Spinal cord (tissue), 10 donors: ENCODE data around the gene POM121L12. TPM values are rescaled to one million over a fixed set of nuclear protein-coding genes. Genes with fewer than 3 reads are reported as not detected.

ENCODE experiments used
- DNase-seq, 6 donors: peaks; one replicate each; pipeline versions ENCODE4 v3.0.0 to v3.0.0-alpha.2; 2013 to 2015; ENCODE audit warnings: low spot score in 6 of 6, low read depth in 4 of 6
- H3K27ac ChIP-seq: one replicate; pipeline ENCODE4 v1.5.1; 2013; ENCODE audit warnings: low read depth, low read length, control low read depth
- H3K27me3 ChIP-seq: one replicate; pipeline ENCODE4 v1.6.1; 2013; ENCODE audit warnings: low read length; ENCODE audit not compliant: control insufficient read depth, insufficient read depth
- H3K36me3 ChIP-seq: one replicate; pipeline ENCODE4 v1.6.1; 2013; ENCODE audit warnings: low read length; ENCODE audit not compliant: control insufficient read depth, insufficient read depth
- H3K4me1 ChIP-seq: one replicate; pipeline ENCODE4 v1.6.1; 2013; ENCODE audit warnings: low read length; ENCODE audit not compliant: control insufficient read depth, insufficient read depth
- H3K4me3 ChIP-seq: one replicate; pipeline ENCODE4 v1.5.1; 2013; ENCODE audit warnings: low read depth, low read length, control low read depth
- H3K9me3 ChIP-seq: one replicate; pipeline ENCODE4 v1.6.1; 2013; ENCODE audit warnings: low read length; ENCODE audit not compliant: control insufficient read depth, insufficient read depth
- WGBS: methylation state at CpG from one replicate; pipeline ENCODE4 v1.1.5; 2013; ENCODE audit warnings: missing lambda C conversion rate; ENCODE audit not compliant: insufficient coverage; 5-methylcytosine and 5-hydroxymethylcytosine counted together
- polyA plus RNA-seq, 2 donors: library from polyadenylated mRNA; unstranded; fragments of 120-200 nt; gene quantifications; one replicate each; pipeline ENCODE4 v1.2.1, GENCODE V29; 2013; ENCODE audit not compliant: insufficient read length in 2 of 2
- total RNA-seq, 2 donors: library from RNA; depleted of rRNA in 1 of 2; stranded (reverse); fragments of 120-200 nt in 1 of 2; fragments of >200 nt in 1 of 2; gene quantifications; one replicate each; pipeline versions ENCODE4 v1.2.3 to v1.2.4, GENCODE V29; 2013 to 2014
- donor health status: healthy.

The POM121L12 gene
- total and polyA plus RNA-seq, 4 donors: not detected

GRCh38 chr7:53022893-53023292, 12.5 kb upstream of the POM121L12 start:
- Histone ChIP-seq H3K4me1 (no peaks in the 10 kb centered on the region), H3K4me3 (no peak overlapping the region), H3K27ac (no peak overlapping the region), H3K9me3 (no peaks in the 10 kb centered on the region), H3K36me3 (no peaks in the 10 kb centered on the region), H3K27me3 (no peaks in the 10 kb centered on the region)
- 44% methylated on average over 4 of the region's 5 CpGs for WGBS
- peak in 2 of 6 donors; percentile 7 to 79 for DNase-seq

DNA sequence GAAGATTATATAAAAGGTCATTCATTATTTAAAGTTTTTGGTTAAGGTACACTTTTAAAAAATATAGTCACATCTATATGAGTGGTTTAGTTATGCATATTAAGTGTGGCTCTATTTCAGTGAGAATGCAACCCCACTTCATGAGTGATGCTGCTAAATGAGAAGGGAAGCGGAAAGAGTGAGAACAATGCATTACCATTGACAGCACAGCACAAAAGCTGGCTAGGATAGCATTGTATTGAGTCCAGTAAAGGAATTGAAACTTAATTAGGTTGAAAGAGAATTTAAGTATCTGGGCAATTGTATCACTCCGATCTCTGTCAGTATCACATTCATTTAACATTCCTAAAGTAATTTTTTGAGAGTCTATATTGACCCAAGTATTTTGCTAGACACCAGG, 13.2 kb downstream of the POM121L12 start:
- Histone ChIP-seq H3K4me1 (no peaks in the 10 kb centered on the region), H3K36me3 (no peaks in the 10 kb centered on the region), H3K27me3 (no peaks in the 10 kb centered on the region), H3K27ac (no peak overlapping the region), H3K9me3 (no peaks in the 10 kb centered on the region), H3K4me3 (no peak overlapping the region)
- no CpG with 5 or more reads among the region's 2 CpGs for WGBS
- DNase-seq: no peak

GRCh38 chr7:53050433-53050832, 15.0 kb downstream of the POM121L12 start:
- Histone ChIP-seq H3K36me3 (no peaks in the 10 kb centered on the region), H3K4me1 (no peaks in the 10 kb centered on the region), H3K4me3 (no peak overlapping the region), H3K27ac (no peak overlapping the region), H3K27me3 (no peaks in the 10 kb centered on the region), H3K9me3 (no peaks in the 10 kb centered on the region)
- WGBS: 80% methylated on average over 1 of the region's 2 CpGs
- DNase-seq: no peak

- no CpG with 5 or more reads among the region's 2 CpGs for whole genome bisulfite sequencing
These were observed 24.2 kb downstream of the POM121L12 start for GRCh38 chr7:53059591-53059990.

GRCh38 chr7:53060066-53060465, 24.6 kb downstream of the POM121L12 start:
- Histone ChIP-seq H3K36me3 (no peaks in the 10 kb centered on the region), H3K27ac (no peak overlapping the region), H3K4me1 (no peaks in the 10 kb centered on the region), H3K9me3 (no peaks in the 10 kb centered on the region), H3K27me3 (no peaks in the 10 kb centered on the region), H3K4me3 (no peak overlapping the region)
- no CpG with 5 or more reads among the region's 1 CpG for WGBS
- no peak for DNase-seq

More at GRCh38 chr7:53059591-53059990, 24.2 kb downstream of the POM121L12 start:
- Histone ChIP-seq H3K4me3 (no peak overlapping the region), H3K27ac (no peak overlapping the region), H3K4me1 (no peaks in the 10 kb centered on the region), H3K9me3 (no peaks in the 10 kb centered on the region), H3K27me3 (no peaks in the 10 kb centered on the region), H3K36me3 (no peaks in the 10 kb centered on the region)
- DNase-seq: peak in 1 of 6 donors; percentile 12

- no peaks in the 10 kb centered on the region for H3K36me3 ChIP-seq
- no peak overlapping the region for H3K27ac ChIP-seq
- no peak overlapping the region for H3K4me3 ChIP-seq
- H3K9me3 ChIP-seq: no peaks in the 10 kb centered on the region
- no peaks in the 10 kb centered on the region for H3K27me3 ChIP-seq
- H3K4me1 ChIP-seq: no peaks in the 10 kb centered on the region
- no peak for DNase-seq
These were observed 27.4 kb downstream of the POM121L12 start for GRCh38 chr7:53062796-53063195.

- Histone ChIP-seq H3K27ac (no peak overlapping the region), H3K27me3 (no peaks in the 10 kb centered on the region), H3K36me3 (no peaks in the 10 kb centered on the region), H3K4me1 (no peaks in the 10 kb centered on the region), H3K4me3 (no peak overlapping the region), H3K9me3 (no peaks in the 10 kb centered on the region)
- 79% methylated on average over 2 of the region's 2 CpGs for WGBS
- no peak for DNase-seq
These were observed 33.2 kb downstream of the POM121L12 start for GRCh38 chr7:53068673-53069072.

DNA sequence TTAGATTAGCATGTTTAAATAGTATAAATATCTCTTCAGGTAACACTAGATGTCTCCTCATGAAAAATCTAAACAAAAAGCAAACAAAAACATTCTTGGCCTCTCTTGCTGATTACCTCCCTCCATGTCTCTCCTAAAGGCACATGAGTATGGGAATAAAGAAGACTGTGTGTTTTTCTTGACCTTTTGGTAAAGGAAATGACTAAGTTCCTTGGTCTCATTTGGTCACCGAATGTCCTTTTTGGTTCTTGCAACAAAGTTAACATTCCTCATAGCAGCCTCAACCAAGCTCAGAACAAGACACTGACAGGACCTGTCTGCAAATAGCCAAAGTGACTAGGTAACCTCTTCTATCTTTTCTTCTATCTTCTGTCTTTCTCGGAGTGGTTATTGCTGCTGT, 35.5 kb downstream of the POM121L12 start:
- 89% methylated on average over 2 of the region's 2 CpGs for WGBS
- Histone ChIP-seq H3K4me1 (no peaks in the 10 kb centered on the region), H3K36me3 (no peaks in the 10 kb centered on the region), H3K27ac (no peak overlapping the region), H3K4me3 (no peak overlapping the region), H3K9me3 (no peaks in the 10 kb centered on the region), H3K27me3 (no peaks in the 10 kb centered on the region)
- no peak for DNase-seq
